HG02759 (cell line): ENCODE results near the gene DENND5A.

Source experiments
- ATAC-seq: cut with Tn5 transposase; IDR thresholded peaks from one replicate; pipeline ENCODE4 v1.9.1; 2021; ENCODE audit warnings: mild to moderate bottlenecking, moderate library complexity; ENCODE audit not compliant: unreplicated experiment

Gene DENND5A

DNA sequence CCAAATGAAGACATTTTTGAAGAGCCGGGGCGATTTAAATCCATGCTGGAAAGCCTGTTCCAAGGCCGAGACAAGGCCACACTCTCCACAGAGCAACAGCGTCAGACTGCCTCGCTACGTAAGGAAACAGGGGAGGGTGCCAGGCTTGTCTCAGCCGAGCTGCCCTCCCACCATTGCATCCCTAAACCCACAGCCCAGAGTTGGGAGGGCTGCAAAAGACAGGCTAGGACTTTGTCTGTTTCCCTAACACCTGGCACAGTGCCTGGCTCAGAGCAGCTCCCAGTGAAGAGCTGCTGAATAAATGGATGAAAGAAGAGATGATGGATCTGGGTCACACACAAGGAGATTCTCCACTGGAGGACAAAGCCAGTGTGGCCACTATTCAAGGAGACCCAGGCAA lies 122.4 kb downstream of the DENND5A start:
- ATAC-seq = no peak

DNA sequence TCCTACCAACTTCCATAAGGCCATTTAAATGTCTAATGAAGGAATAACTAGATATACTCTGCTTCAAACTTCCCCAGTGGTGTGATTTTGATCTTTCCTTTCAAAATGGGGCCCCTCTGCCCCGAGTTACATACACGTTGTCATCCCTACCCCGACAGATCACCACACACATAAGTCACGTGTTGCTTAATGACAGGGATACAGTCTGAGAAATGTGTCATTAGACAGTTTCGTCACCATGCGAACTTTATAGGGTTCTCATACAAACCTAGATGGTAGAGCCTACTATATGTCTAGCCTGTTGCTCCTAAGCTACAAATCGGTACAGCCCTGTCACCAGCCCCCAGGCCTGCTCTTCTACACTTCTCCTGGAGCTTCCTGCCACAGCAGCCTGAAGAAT lies 124.0 kb downstream of the DENND5A start:
- no peak for ATAC-seq

DNA sequence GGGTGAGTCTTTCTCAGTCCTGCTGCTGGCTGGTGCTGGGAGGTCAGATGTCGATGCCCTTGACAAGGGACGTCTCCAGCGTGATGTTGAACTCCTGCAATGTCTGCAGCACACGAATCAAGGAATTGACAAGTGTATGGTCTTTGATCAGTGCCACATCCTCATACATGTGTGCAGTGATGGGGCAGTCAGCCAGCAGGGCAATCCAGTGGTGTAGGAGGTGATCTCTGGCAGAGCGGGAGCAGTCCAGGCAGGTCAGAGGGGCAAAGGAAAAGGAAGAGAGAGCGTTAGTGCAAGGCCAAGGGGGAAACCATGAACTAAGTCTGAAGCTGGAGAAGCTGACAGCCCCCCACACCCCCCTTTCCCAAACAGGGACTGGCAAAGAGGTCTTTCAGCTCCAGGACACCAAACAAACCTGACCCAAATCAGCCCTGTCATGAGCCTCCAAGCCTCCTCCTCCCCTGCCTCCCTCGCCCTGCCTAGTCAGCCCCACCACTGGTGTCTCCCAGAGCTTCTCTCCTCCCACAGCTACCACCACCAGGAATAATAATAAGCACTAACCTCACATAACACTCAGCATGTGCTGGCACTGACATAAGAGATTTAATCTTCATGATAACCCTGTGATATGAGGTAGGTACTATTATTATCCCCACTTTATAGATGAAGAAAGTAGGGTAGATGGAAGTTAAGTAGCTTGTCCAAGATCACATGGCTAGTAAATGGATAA lies 125.4 kb downstream of the DENND5A start:
- ATAC-seq = no peak

DNA sequence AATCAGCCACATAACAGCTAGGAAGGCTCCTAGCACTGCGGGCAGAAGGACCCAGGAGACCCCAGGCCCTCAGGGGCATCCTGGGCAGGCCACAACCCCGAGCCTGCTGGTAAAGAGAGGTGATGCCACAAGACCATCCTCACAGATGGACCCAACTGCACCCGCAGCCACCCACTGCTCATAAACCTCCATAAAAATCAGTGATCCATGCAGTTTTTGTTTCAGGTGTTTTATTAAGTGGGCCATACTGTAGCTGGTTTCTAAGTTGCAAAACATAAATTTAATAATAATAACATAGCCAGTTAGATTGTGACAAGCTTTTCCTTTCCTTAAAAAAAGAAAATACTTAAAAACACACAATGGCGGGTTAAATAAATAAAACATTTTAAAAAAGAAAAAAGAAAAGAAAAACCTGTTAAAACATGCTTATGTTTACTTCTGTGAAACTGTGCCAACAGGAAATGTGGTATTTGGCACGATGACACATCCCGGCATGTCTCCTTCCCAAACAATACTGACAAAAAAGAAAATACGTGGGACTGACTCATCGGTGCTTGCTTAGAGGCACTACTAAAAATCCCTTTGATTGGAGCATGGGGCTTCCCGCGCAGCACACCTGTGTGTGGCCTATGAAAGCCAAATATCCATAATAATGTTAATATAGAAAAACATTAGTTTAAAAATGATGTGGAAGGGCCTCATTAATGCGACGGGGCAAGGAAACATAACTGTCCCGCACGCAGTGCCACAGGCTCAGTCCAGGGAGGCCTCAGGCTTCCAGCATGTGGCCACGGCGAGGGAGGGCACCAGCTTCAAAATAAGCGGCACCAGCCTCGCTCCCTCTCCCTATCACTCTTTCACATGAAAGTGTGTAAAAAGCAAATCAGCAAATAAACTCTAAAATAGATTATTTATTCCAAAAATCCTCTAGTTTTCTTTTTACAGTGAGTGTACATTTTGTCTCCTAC lies 126.3 kb downstream of the DENND5A start:
- no peak for ATAC-seq

DNA sequence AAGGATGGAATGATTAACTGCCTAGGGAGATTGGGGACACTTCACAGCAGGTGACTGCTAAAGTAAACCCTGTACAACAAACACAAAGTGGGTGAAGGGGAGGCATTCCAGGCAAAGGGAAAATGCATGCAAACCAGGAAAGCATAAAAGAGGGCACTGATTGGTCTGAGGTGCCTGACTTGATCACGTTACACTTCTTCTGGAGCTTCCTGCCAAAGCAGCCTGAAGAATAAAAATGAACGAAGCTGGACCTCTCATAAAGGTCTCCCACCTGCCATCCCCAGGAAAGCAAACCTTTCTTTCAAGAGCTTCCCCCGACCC lies 127.1 kb downstream of the DENND5A start:
- ATAC-seq = no peak

DNA sequence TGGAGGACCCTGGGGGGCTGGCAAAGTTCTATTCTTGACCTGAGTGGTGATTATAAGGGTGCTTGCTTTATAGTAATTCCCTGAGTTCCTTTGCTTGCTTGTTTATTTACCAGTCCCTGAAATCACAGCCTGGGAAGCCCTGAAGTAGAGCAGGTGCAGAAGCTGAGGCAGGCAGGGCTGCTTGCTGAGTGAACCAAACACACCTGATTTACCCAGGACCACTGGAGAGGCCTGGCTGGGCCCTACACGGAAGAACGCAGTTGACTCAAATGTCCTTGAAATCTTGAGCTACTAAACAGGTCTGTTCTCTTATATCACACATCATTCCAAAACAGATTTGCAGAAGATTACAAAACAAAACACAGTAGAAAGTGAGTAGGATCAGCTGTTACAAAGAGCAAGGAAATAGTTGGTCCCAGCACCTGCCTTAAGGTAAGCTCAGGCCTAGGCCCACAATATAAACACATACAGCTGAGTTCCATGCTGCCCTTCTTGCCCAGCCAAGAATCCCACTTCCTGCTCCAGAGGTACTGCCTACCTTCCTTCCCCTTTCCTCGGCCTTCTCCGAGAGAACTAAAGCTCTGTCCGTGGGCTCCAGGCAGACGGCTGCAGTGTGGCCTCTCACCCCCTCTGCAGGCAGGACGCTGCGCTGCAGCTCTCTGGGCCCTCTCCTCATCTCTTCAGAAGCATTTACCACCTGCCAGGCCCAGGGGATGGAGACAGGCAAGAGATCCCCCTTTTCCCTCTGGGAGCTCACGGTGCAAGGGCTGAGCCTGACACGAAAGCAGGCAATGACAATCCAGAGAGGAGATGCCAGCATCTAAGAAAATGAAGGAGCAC lies 127.6 kb downstream of the DENND5A start:
- peak; percentile 84 for ATAC-seq

DNA sequence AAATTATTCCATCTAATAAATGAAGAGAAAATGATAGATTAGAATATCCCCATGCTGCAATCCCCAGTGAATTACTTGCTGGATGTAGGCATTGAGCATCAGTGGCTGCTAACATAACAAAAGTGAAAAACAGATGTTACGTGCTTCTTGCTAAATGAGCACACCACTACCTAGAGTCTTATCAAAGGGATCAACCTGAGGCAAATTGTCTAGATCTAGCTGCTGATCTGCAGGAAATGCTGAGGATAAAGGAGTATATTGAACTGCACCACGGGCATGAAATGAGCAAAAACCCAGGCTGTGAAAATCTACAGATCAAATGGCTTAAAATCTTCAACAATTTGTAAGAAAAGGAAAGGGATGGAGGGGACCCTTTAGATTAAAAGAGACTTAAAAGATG lies 128.4 kb downstream of the DENND5A start:
- ATAC-seq = no peak

DNA sequence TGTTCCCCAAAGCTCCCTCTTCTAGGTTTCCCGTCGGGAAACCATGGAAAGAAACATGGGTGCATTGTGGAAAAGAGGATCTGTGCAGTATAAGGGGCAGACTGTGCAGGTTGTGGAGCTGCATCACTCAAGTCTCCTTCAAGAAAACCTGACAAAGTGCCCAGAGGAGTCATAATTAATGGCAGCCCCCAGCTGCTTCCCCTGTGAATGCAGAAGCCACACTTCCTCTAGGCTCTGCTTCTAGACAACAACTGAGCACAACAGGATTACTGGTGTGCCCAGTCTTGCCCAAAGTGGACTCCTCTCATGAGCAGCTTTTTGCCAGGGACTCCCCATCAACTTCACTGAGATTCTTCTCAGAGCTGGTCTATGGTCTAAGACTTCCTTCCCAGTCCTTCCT lies 131.2 kb downstream of the DENND5A start:
- no peak for ATAC-seq

DNA sequence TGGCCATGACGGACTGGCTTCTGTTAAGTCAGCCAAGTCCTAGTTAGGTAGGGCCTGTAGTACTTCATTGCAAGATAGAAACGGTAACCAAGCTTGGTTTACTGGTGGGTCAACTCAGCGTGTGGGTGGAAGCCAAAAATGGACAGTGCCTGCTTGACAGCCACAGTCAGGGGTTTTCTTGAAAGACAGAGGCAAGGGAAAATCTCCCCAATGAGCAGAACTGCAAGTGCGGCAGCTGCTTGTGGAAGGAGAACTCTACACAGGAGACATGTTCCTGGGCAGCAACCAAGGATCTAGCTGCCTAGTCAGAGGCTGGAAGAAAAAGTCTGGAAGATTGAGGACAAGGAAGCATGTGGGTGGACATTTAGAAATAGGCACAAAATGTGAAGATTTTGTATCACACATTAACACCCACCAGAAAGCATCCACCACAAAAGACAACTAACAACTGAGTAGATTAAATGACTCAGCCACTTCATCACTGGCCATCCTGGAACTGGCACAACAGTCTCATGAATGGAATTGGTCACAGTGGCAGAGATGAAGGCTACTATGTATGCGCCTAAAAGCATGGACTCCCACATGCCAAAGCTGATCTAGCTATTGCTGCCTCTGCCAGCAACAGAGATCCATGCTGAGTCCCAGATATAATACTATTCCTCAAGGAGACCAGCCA lies 132.8 kb downstream of the DENND5A start:
- no peak for ATAC-seq

DNA sequence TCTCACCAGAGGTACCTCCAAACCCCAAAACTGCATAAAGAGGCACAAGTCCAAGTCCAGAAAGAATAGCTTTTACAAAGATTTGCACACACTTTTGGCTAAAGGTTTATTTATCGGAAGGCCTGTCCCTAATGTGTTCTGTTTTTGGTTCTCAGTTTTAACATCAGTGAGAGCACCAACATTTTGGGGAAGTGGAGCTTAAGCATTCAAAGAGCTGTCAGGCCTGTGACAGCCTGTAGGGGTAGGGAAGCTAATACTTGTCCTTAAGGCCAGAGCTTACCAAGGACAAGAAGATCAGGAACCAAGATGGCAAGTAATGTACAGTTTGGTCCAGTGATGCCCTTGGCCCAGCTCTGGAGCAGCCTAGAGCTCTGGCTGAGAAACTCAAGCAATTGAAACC lies 134.9 kb downstream of the DENND5A start:
- no peak for ATAC-seq

DNA sequence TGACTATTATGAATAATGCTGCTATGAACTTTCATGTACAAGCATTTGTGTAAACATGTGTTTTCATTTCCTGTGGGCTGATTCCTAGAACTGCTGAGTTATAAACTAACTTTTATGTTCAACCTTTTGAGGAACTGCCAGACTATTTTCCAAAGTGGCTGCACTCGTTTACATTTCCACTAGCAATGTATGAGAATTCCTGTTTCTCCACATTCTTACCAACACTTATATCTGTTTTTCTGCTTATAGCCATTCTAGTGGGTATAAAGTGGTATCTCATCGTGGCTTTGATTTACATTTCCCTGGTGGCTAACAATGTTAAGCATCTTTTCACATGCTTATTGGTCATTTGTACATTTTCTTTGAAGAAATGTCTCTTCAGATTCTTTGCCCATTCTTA lies 138.5 kb downstream of the DENND5A start:
- ATAC-seq = no peak

DNA sequence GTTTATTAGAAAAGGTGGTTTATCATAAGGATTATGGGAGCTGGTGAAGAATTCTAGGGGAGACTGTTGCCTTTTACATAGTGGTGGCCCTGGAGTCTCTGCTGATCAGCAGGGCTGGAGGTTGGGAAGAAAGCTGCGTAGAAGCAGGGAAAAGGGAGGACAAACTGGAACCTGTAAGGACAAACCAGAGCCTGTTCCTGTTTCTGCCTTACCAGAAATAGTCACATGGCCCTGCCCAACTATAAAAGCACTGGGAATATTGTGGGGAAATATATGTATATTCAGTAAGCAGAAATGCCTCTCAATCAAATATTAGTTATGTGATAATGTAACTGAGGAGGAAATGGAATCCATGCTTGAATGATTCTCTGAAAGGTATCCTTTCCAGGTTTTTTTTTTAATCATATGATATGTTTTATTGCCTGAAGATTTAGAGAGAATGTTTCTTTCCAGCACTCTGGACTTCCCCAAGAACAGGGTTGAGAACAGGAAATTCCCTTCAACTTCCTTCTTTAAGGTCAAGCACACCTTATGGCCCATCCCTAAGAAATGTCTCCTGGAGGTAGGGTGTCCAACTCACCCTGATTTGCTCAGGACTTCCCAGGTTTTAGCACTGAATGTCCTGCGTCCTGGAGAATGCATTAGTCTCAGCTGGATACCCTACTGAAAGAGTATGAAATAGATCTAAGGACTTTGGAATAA lies 139.8 kb downstream of the DENND5A start:
- ATAC-seq = no peak

DNA sequence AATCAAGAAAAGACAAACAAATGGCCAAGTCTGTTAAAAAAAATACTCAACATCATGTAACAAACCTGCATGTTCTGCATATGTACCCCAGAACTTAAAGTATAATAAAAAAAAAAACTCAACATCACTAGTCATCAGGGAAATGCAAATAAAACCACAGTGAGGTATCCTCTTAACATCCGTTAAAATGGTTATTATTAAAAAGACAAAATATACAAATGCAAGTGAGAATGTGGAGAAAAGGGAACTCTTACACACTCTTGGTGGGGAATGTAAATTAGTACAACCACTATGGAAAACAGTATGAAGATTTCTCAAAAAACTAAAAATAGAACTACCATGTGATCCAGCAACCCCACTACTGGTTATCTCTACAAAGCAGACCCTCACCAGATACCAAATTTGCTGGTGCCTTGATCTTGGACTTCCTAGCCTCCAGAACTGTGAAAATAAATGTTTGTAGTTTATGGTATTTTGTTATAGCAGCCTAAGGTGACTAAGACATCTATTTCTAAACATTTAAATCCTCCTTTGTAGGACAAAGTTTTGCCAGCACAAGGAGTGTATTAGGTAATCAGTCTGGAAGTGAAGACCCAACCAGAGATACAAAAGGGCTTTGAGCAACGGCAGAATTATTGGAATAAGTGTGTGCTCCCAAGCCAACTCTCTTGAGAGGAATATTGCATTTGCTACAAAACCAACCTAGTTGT lies 141.4 kb downstream of the DENND5A start:
- ATAC-seq = no peak

DNA sequence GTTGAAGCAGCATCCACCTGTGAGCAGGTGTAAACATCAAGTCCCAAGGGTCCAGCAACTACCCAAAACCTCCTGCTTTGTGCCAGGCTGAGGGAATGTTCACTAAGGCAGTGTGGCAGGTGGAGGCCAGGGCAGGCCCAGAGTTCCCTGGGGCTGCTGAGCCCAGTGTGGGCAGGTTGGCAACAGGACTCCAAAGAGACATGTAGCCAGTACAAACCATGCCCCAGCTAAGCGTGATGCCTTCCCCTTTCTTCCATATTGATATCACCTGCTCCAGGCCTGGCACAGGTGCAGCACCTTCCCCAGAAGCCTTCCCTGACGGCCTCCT lies 143.7 kb downstream of the DENND5A start:
- ATAC-seq = no peak

DNA sequence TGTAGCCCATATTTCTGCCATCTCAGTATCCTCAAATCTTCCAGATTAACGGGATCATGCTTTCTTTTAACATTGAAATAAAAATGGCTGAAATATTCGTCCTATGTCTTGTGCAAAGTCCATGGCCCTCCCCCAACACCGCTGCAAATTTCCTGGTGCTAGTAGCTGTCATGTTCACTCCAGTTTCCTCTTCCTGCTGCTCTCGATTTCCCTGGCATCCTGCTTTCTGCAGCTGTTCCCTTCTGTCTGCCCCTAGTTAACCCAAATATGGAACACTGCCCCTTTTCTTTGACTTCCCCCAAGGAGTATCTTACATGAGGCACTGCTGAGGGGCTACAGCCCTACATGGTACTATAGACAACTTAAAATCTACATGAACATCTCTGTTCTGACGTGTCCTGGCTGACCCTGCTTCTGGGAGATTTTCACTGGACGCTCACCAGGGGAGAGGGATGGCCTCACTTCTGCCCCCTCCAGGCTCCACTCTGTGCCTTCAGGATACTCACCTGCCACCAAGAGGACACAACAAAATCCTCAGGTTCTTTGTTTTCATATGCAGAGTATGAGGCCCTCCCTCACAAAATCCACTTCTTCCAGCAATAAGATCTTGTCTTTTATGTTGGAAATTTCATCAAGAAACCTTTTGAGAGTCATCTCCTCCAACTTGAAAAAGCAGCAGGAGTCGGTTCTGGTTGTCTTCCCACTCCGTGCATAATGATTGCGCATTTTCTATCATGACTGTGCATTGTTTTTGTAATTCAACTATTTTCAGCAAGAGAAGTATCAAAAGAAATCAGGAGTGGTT lies 144.3 kb downstream of the DENND5A start:
- ATAC-seq = no peak

DNA sequence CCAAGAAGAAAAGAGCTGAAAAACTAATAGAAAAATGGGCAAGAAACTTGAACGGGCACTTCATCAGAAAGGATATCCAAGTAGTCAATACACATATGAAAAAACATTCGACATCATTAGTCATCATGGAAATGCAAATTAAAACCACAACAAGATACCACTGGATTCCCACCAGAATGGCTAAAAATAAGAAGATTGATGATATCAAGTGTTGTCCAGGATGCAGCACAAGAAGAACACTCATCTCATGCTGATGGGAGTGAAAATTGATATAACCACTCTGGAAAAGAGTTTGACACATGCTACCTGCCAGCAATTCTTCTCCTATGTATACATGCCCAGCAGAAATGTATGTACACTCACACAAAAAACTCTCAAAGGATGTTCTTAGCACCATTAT lies 146.9 kb downstream of the DENND5A start:
- ATAC-seq = no peak

DNA sequence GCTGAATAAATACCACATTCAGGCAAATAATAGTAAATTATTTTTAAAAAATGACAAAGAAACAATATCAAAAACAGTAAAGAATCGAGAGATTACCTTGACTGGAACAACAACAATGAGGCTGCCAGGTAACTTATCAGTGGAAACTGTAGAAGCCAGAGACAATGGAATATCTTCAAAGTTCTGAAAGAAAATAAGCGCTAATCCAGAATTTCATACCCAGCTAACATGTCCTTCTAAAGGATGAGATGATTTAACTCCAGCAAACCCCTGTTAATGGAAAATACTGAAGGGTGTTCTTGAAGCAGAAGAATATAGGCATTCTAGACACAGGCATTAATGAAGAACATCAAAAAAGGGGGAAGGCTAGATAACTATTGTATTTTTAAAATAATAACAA lies 153.1 kb downstream of the DENND5A start:
- no peak for ATAC-seq

DNA sequence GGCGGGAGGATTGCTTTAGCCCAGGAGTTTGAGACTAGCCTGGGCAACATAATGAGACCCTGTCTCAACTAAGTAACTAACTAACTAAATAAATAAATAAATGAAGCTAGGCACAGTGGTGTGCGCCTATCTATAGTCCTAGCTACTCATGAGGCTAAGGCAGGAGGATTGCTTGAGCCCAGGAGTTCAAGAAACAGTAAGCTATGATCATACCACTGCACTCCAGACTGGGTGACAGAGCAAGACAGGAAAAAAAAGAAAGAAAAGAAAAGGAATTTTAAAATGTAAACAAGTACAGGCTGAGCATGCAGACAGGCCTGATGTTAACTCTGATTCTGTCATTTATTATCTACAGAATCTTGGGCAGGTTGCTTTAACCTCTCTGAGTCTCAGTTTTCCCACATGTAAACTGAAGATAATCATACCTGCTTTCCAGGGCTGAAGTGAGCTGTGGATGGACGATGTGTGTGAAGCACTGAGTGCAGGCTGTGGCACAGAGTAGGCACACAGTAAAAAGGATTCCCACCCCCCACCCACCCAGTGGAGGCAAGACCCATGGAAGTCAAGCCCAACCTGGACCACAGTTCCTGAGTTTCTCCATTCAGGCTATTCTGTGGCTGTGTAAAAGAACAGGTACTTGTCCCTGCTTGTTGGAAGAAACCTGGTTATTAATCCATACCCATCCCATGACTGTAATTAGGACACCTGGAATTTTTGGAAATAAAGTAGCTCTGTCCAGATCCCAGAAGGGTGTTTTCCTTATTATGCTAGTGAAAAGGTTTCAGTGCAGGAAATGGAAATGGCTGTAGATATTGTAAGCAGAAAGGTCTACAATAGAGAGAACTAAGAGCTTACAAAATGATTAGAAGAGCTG lies 155.1 kb downstream of the DENND5A start:
- ATAC-seq = no peak
